GM12892 (cell line): Measurements from ENCODE around the gene C11orf21.

Experiments
- POLR2A ChIP-seq: IDR thresholded peaks from 2 replicates; pipeline ENCODE4 v1.6.1; 2011; ENCODE audit warnings: low read depth, low read length, control low read depth
- POLR2AphosphoS5 ChIP-seq: IDR thresholded peaks from 2 replicates; pipeline ENCODE4 v1.6.1; 2011; ENCODE audit warnings: low read depth, low read length, control low read depth

- TF ChIP-seq POLR2AphosphoS5 (no peak), POLR2A (no peak)
These were observed 27.9 kb downstream of the C11orf21 start for GRCh38 chr11:2273771-2274170.
